Ramos (cell line): ENCODE data around the gene CTNND2.

ENCODE experiments used
- in situ Hi-C: fragments of 300-500 bp; cut with MboI; formaldehyde crosslinking; loops from one replicate; pipeline ENCODE4 v1.14.3; 2022; ENCODE audit warnings: low sequenced_read_pairs; ENCODE audit not compliant: unreplicated experiment

Gene CTNND2

GRCh38 chr5:11298877-11299276, 605.4 kb downstream of the CTNND2 start:
- in situ Hi-C loops = no loop called here

DNA sequence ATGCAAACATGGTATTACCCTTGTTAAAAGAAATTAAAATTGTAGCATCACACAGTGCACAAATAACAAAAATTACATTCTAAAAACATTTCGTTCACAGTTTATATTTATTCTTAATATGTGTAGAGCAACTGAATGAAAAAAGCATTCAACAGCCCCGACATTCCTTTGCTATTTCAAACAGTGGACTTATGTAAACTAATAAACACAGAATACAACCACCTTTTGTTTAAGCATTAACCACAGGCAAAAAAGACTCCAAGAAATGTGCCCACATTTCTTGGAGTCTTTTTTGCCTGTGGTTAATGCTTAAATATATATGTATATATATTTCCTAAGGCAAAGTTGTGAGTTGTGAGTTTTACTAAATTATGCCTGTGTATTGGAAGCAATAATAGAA, 610.7 kb downstream of the CTNND2 start:
- in situ Hi-C loops = no loop called here

DNA sequence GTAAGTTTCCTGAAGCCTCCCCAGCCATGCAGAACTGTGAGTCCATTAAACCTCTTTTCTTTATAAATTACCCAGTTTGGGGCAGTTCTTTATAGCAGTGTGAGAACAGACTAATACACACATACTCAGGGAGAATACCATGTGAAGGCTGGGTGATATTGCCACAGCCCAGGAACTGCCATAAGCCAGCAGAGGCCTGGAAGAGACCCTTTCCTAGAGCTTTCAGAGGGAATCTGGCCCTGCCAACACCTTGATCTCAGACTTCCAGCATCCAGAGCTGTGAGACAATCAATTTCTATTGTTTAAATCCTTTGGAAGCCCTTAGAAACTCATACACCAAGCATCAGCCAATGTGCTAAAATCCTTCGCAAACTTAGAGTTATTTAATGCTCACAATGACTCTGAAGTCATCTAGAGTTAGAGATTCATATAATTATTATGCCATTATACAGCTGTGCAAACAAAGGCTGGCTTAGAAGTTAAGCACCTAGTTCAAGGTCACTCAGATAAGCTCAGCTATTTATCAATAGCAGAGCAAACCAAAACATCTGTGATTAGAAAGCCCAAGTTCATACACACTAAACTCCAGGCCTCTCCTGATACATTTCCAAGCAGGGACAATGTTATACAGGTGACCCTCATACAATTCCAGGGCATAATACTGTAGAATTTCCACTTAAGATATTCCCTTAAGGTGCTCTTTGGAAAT, 611.4 kb downstream of the CTNND2 start:
- in situ Hi-C loops = no loop called here

DNA sequence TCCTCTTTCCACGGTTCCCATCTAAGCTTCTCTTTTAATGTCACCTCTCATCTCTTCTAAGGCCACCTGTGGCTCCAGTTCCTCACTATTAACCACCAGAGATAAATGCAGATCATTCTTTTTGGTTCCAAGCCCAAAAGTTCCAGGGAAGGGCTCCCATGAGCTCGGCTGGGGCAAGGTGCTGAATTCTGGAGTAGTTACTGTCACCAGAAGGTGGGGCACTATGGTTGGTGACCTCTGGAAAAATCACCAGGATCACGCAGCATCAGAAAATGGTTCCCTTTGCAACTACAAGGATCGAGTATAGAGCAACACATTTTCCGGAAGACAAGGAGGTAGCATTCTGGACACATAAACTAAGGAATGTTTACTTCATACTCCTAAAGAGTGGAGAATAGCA, 614.5 kb downstream of the CTNND2 start:
- in situ Hi-C loops = no loop called here

- in situ Hi-C loops = no loop called here
Observed at GRCh38 chr5:11289208-11289607, 615.0 kb downstream of the CTNND2 start.

DNA sequence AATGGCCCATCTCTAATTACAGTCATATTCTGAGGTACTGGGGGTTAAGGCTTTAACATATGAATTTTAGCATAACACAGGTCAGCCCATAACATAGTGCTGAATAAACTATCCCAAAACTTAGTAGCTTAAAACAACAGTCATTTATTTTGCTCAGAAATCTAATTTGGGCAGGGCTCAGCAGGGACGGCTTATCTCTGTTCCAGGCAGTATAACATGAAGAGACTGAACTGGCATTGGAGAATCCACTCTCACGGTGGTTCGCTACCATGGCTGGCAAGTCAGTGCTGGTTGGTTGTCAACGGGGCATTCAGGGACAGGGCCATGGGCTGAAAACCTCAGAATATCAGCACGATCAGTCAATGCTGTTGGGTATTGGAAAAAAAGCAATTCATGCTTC, 622.4 kb downstream of the CTNND2 start:
- in situ Hi-C loops = no loop called here

DNA sequence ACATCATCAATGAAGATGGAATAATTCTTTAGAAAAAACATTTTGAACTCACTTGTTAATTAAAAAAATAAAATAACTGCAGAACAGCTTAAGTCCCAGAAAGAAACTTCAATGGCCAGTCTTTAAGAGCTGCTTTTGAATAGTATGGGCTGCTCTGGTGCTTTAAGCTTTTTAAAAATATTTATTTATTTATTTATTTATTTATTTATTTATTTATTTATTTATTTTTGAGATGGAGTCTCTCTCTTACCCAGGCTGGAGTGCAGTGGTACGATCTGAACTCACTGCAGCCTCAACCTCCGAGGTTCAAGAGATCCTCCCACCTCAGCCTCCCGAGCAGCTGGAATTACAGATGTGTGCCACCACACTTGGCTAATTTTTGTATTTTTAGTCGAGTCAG, 626.9 kb downstream of the CTNND2 start:
- in situ Hi-C loops = no loop called here

GRCh38 chr5:11273180-11273903, 630.9 kb downstream of the CTNND2 start:
- in situ Hi-C loops = no loop called here

- in situ Hi-C loops = no loop called here
Observed at GRCh38 chr5:11269515-11269914, 634.7 kb downstream of the CTNND2 start.

DNA sequence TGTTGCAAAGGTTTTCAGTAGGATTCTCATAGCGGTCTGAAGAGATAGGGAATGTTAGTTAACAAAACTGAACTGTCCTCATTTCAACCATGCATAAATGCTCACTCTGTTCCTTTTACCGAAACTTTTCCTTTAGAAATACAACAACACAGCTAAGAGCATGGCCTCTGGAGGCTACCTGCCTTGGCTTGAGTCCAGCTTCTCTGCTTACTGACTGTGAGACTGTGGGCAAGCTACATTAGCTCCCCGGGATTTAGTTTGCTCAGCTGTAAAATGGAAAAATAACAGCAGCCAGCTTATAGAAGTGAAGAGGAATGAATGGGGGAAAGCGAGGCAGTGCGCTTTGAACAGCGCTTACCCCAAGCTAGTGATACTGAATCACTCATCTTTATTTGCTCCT, 635.4 kb downstream of the CTNND2 start:
- in situ Hi-C loops = no loop called here

DNA sequence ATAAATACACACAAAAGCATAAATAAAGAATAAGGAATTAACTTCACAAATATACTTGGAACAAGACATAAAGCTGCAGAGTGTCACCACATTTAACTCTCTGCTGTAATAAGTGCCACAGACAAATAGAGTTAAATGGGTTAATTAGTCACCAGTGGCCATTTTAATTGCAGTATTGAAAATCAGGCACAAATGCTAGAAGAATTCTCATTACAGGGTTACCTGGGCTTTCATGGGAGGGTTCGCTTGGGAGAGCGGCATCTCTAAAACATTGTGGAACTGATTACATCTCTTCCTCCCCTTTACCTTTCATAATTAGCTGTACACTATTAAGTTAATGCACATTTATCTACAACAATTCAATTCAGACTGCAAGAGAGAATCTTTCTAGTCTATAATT, 637.9 kb downstream of the CTNND2 start:
- in situ Hi-C loops = no loop called here

DNA sequence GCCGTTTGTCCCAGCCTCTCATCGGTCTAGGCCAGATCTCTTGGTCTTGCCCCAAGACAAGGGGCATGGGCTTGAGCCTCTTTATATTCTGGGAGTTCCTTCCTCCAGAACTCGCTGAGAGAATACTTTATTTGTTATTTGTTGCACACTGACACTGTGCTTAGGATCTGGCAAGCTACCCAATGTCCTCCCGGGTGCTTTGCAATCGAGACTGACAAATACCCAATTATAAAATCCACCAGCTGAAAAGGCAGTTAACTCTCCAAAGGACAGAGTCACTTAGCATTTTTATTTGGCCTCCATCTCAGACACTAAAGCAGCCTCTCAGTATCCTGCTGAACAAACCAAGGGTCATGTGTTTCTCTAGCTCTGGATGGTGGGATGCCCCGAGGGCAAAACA, 643.0 kb downstream of the CTNND2 start:
- in situ Hi-C loops = no loop called here

GRCh38 chr5:11258001-11258400, 646.2 kb downstream of the CTNND2 start:
- in situ Hi-C loops = no loop called here

GRCh38 chr5:11252523-11252922, 651.7 kb downstream of the CTNND2 start:
- in situ Hi-C loops = no loop called here

DNA sequence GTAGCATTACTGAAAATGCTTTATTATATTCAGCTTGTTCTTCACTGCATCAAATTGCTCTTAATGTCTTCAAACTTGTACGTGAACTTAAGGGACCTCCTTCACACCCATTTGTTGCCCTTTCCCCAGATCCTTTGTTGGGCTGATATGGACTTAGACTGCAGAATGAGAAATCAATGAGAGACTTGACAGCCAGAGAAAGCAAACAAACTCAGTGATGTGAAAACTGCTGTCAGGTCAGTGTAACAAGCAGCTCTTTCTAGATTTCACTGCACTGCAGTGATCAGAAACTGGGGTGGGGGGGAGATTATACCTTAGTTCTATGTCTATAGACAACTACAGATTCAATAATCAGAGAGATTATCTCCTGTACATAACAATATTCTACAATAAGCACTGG, 652.2 kb downstream of the CTNND2 start:
- in situ Hi-C loops = no loop called here

DNA sequence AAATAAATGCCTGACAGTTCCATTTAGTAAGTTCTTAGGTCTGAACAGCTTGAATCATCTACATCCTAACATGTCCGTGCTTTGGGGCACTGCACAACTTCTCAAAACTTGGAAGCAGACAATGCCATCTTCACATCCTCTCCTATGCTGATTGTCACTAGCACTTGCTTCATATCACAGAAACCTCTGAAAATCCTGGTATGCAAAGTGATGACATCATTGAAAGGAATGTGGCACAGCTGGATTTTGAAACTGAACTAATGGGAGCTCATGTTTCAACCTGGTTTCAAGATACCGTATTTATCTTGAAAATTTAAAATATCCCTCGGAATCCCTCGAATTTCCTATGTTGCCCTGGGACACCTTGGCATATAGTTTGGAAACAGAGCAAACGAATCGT, 653.0 kb downstream of the CTNND2 start:
- in situ Hi-C loops = no loop called here

DNA sequence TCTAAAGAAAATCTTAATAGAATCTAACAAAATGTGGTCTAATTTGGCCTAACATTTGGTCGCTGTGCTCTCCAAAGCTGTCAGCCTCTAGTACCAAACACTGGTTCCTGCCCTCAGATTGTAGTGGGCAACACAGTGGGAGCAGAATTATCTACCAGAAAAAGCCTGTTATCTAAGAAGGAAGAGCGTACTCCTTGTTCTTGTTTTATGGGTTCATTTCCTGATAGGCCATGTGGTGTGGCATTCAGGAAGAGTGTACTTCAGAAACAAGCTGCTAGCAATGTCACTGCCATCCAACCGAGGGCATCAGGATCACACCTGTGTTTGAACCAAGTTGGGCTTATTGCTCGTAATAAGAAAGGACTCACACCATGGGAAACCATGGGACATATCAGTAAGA, 655.3 kb downstream of the CTNND2 start:
- in situ Hi-C loops = no loop called here

DNA sequence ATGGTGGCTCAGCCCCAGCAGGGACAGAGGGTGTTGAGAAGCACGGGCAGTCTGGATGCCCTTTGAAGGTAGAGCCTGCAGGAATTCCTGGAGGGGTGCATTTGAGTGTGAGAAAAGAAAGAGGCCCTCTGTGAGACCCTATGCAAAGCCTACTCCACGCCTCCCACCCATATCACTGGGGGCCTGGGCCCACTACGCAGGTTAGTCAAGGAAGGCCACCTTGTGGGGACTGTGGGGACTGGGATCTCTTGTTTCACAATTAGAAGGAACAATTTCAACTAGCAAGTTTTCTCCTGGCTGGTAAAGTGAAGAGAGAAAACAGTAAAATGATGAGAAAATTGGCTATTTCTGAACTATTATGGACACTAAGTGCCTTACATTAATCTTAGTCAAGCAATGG, 657.0 kb downstream of the CTNND2 start:
- in situ Hi-C loops = no loop called here

- in situ Hi-C loops = no loop called here
Observed at GRCh38 chr5:11240293-11241190, 663.7 kb downstream of the CTNND2 start.

DNA sequence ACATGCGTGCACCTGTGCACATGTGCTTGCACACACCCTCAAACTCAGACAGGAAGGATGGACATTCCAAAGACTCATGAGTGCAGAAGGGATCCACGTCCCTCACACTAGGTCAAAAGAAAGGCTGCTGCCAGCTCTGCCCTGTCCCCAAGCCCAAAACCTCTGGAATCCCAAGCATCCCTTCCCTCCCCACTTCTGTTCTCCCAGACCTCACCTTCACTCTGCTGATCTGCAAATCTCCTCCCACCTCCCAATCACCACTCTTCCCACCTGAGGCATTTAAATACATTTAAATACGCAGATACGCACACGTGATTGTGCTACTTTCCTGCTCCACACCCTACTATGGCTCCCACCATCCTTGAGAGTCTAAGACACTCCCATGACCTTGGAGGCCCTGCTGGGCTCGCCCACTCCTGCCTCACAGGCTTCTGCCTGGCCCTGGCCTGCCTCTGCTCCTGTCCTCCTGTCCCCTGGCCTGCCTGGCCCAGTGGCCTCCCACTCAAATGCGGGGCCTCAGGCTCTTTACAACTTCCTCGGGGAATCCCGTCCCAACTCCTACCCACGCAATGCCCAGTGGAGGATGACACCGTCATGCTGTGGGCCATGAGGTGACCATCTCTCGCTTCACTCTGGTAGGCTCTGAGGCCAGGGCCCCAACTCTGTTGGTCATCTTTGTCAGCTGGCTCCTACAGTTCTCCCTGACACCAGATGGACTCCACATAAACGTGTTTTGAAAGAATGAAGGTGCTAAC, 664.8 kb downstream of the CTNND2 start:
- in situ Hi-C loops = no loop called here
